BJ (cell line): ENCODE results near the gene KRT23. TPM values are rescaled to one million over a fixed set of nuclear protein-coding genes. Genes with fewer than 3 reads are reported as not detected.

Experiments used
- CTCF ChIA-PET: fragments of 350-600 bp; formaldehyde crosslinking; extraction: SDS; loops from one replicate; lab custom pipeline; 2021; ENCODE audit warnings: antibody characterized with exemption, inconsistent platforms; lab: Yijun Ruan, JAX
- POLR2A ChIA-PET: fragments of 300-600 bp; sonication (Branson Sonifier 250); formaldehyde crosslinking; extraction: SDS; loops from one replicate; lab custom pipeline; 2021; ENCODE audit warnings: antibody characterized with exemption; lab: Charles Lee
- DNase-seq: peaks from one replicate; pipeline ENCODE4 v3.0.0-alpha.2; 2011; ENCODE audit warnings: low read depth
- H3K27me3 ChIP-seq: 2 replicates; pipeline ENCODE4 v1.6.0; 2011; ENCODE audit warnings: low read length; ENCODE audit not compliant: control insufficient read depth, insufficient read depth
- H3K36me3 ChIP-seq: 2 replicates; pipeline ENCODE4 v1.5.1; 2011; ENCODE audit warnings: low read length; ENCODE audit not compliant: control insufficient read depth, insufficient read depth
- H3K4me3 ChIP-seq: 2 replicates; pipeline ENCODE4 v1.5.1; 2011; ENCODE audit warnings: low read depth, mild to moderate bottlenecking, control low read depth, low read length
- CTCF ChIP-seq: IDR thresholded peaks from 2 replicates; pipeline ENCODE4 v1.5.1; 2011; ENCODE audit warnings: low read depth, mild to moderate bottlenecking, control low read depth, inconsistent platforms, low read length, moderate library complexity; ENCODE audit not compliant: insufficient read depth
- polyA plus RNA-seq: library from polyadenylated mRNA; depleted of rRNA; stranded (reverse); fragments of >200 nt; gene quantifications from 2 replicates; pipeline ENCODE4 v1.2.3, GENCODE V29; 2011

KRT23 gene
- polyA plus RNA-seq, 1 experiment, result 0.11 TPM

- ChIA-PET POLR2A (interaction anchor here (0.6 to 1.2 kb wide), 4 partner anchors 42 to 416 kb away, joined by 3 to 5 read pairs (median 4); partner anchors contain the start of gene KRTAP2-3), CTCF (interaction anchor here (1.5 to 1.7 kb wide), 3 partner anchors 43 to 370 kb away, joined by 3 to 6 read pairs (median 6); no protein-coding TSS in a partner anchor)
- no peak for TF ChIP-seq CTCF
- Histone ChIP-seq H3K27me3 (no peaks in the 10 kb centered on the region), H3K4me3 (no peak overlapping the region), H3K36me3 (no peaks in the 10 kb centered on the region)
- DNase-seq, result no peak
Measured at GRCh38 chr17:40952154-40952553, 14.7 kb upstream of the KRT23 start.

- Histone ChIP-seq H3K4me3 (no peak overlapping the region), H3K27me3 (no peaks in the 10 kb centered on the region), H3K36me3 (no peaks in the 10 kb centered on the region)
- DNase-seq, result no peak
- CTCF ChIA-PET, result no interaction called here
- no peak for TF ChIP-seq CTCF
- POLR2A ChIA-PET, result no interaction called here
Measured at GRCh38 chr17:40951011-40951622, 13.7 kb upstream of the KRT23 start.

- Histone ChIP-seq H3K4me3 (no peak overlapping the region), H3K36me3 (no peaks in the 10 kb centered on the region), H3K27me3 (no peaks in the 10 kb centered on the region)
- POLR2A ChIA-PET, result no interaction called here
- CTCF ChIA-PET, result interaction anchor here (0.7 to 0.8 kb wide), 2 partner anchors 80 to 599 kb away, joined by 3 read pairs; partner anchors contain the start of gene KRTAP1-4
- TF ChIP-seq CTCF, result no peak
- DNase-seq, result no peak
Measured at GRCh38 chr17:40950176-40950575, 12.7 kb upstream of the KRT23 start.

- no peak for DNase-seq
- ChIA-PET CTCF (interaction anchor here (0.7 to 0.8 kb wide), 2 partner anchors 80 to 599 kb away, joined by 3 read pairs; partner anchors contain the start of gene KRTAP1-4), POLR2A (no interaction called here)
- Histone ChIP-seq H3K4me3 (no peak overlapping the region), H3K36me3 (no peaks in the 10 kb centered on the region), H3K27me3 (no peaks in the 10 kb centered on the region)
- no peak for TF ChIP-seq CTCF
Measured at GRCh38 chr17:40949418-40949817, 12.0 kb upstream of the KRT23 start.

- no peak for DNase-seq
- Histone ChIP-seq H3K4me3 (no peak overlapping the region), H3K27me3 (no peaks in the 10 kb centered on the region), H3K36me3 (no peaks in the 10 kb centered on the region)
- CTCF ChIA-PET, result interaction anchor here (0.6 kb wide), 1 partner anchor 111 kb away, joined by 3 read pairs; no protein-coding TSS in a partner anchor
- POLR2A ChIA-PET, result no interaction called here
- TF ChIP-seq CTCF, result no peak
Measured at GRCh38 chr17:40947929-40948328, 10.5 kb upstream of the KRT23 start.
